ENCODE measurements around the gene NFATC2IP.
"Not testable (repeated sequence)": the region's sequence is repeated elsewhere in the genome, so short reads cannot be mapped to it uniquely, and the experiment has no call there.

NFATC2IP gene

GRCh38 chr16:28958216-28958615 lies 7.5 kb downstream of the NFATC2IP start:
- Histone ChIP-seq H3K9ac (ENCODE audit: low read length) (no peak overlapping the region), H3K4me3 (ENCODE audit: low read length) (no peak overlapping the region), H3K27me3 (ENCODE audit: control insufficient read depth, insufficient read depth, low read length) (no peaks in the 10 kb centered on the region), H3K27ac (ENCODE audit: low read depth, low read length) (no peak overlapping the region), H3K36me3 (ENCODE audit: control insufficient read depth, insufficient read depth, low read length) (peaks cover 40% of the 10 kb centered on the region), H3K4me1 (ENCODE audit: control insufficient read depth, insufficient read depth, low read length) (no peaks in the 10 kb centered on the region)

DNA sequence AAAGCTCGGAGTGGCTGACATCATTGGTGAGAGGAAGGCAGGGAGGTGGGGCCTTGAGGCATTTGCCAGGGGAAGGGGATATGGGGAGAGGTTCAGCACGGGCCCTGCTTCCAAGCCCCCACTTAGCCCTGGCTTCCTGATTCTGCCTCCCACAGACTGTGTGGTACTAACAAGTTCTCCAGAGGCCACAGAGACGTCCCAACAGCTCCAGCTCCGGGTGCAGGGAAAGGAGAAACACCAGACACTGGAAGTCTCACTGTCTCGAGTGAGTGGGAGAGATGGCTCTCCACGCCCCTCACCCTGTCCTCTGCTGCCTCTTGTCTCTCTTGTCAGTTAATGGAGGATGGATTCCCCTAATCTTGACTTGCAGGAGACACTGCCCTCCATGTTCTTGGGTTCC lies 8.1 kb downstream of the NFATC2IP start:
- Histone ChIP-seq H3K36me3 (ENCODE audit: control insufficient read depth, insufficient read depth, low read length) (peaks cover 43% of the 10 kb centered on the region), H3K4me3 (ENCODE audit: low read length) (no peak overlapping the region), H3K4me1 (ENCODE audit: control insufficient read depth, insufficient read depth, low read length) (no peaks in the 10 kb centered on the region), H3K9ac (ENCODE audit: low read length) (no peak overlapping the region), H3K27me3 (ENCODE audit: control insufficient read depth, insufficient read depth, low read length) (no peaks in the 10 kb centered on the region), H3K27ac (ENCODE audit: low read depth, low read length) (no peak overlapping the region)

- Histone ChIP-seq H3K4me1 (ENCODE audit: control insufficient read depth, insufficient read depth, low read length) (no peaks in the 10 kb centered on the region), H3K4me3 (ENCODE audit: low read length) (no peak overlapping the region), H3K36me3 (ENCODE audit: control insufficient read depth, insufficient read depth, low read length) (peaks cover 27% of the 10 kb centered on the region), H3K27ac (ENCODE audit: low read depth, low read length) (no peak overlapping the region), H3K27me3 (ENCODE audit: control insufficient read depth, insufficient read depth, low read length) (no peaks in the 10 kb centered on the region), H3K9ac (ENCODE audit: low read length) (no peak overlapping the region)
Measured at GRCh38 chr16:28964072-28964471, 13.3 kb downstream of the NFATC2IP start.

GRCh38 chr16:28964496-28964895 lies 13.8 kb downstream of the NFATC2IP start:
- no peaks in the 10 kb centered on the region for H3K27me3 ChIP-seq (ENCODE audit: control insufficient read depth, insufficient read depth, low read length)
- H3K4me3 ChIP-seq (ENCODE audit: low read length): no peak overlapping the region
- no peak overlapping the region for H3K27ac ChIP-seq (ENCODE audit: low read depth, low read length)
- H3K4me1 ChIP-seq (ENCODE audit: control insufficient read depth, insufficient read depth, low read length): no peaks in the 10 kb centered on the region
- H3K9ac ChIP-seq (ENCODE audit: low read length): no peak overlapping the region
- peaks cover 26% of the 10 kb centered on the region for H3K36me3 ChIP-seq (ENCODE audit: control insufficient read depth, insufficient read depth, low read length)

DNA sequence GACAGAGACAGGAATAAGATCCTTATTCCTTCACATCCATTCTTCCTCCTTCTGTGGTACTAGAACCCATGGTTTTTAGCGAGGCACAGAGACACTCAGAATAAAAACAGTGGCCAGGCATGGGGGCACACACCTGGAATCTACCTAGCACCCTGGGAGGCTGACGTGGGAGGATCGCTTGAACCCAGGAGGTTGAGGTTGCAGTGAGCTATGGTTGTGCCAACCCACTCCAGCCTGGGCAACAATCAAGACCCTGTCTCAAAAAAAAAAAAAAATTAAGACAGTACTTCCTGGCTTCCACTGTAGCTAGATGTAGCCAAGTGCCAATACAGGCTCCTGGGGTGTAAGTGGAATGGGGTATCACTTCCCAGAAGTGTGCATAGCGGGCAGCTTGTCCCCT lies 16.4 kb downstream of the NFATC2IP start:
- H3K9ac ChIP-seq (ENCODE audit: low read length): no peak overlapping the region
- H3K27ac ChIP-seq (ENCODE audit: low read depth, low read length): no peak overlapping the region
- H3K27me3 ChIP-seq (ENCODE audit: control insufficient read depth, insufficient read depth, low read length): no peaks in the 10 kb centered on the region
- H3K36me3 ChIP-seq (ENCODE audit: control insufficient read depth, insufficient read depth, low read length): peaks cover 18% of the 10 kb centered on the region
- no peaks in the 10 kb centered on the region for H3K4me1 ChIP-seq (ENCODE audit: control insufficient read depth, insufficient read depth, low read length)
- H3K4me3 ChIP-seq (ENCODE audit: low read length): no peak overlapping the region

DNA sequence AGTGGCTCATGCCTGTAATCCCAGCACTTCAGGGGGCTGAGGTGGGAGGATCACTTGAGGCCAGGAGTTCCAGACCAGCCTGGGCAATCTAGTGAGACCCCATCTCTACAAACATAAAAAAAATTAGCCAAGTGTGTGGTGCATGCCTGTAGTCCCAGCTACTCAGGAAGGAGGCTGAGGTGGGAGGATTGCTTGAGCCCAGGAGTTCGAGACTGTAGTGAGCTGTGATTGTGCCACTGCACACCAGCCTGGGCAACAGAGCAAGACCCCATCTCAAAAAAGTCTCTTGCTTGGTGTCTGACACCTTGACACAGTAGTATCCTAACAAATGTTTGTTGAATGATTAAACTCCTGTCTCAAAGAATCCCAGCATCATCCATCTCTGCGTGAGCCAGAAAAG lies 19.0 kb downstream of the NFATC2IP start:
- H3K4me1 ChIP-seq (ENCODE audit: control insufficient read depth, insufficient read depth, low read length); H3K9ac ChIP-seq (ENCODE audit: low read length); H3K27ac ChIP-seq (ENCODE audit: low read depth, low read length); H3K27me3 ChIP-seq (ENCODE audit: control insufficient read depth, insufficient read depth, low read length); H3K4me3 ChIP-seq (ENCODE audit: low read length); H3K36me3 ChIP-seq (ENCODE audit: control insufficient read depth, insufficient read depth, low read length): not testable (repeated sequence)

- H3K4me3 ChIP-seq (ENCODE audit: low read length): peak overlapping the region; percentile 100
- H3K27me3 ChIP-seq (ENCODE audit: control insufficient read depth, insufficient read depth, low read length): no peaks in the 10 kb centered on the region
- H3K27ac ChIP-seq (ENCODE audit: low read depth, low read length): peak overlapping the region; percentile 74
- peaks cover 7% of the 10 kb centered on the region for H3K36me3 ChIP-seq (ENCODE audit: control insufficient read depth, insufficient read depth, low read length)
- peak overlapping the region; percentile 74 for H3K9ac ChIP-seq (ENCODE audit: low read length)
- peaks cover 5% of the 10 kb centered on the region for H3K4me1 ChIP-seq (ENCODE audit: control insufficient read depth, insufficient read depth, low read length)
Measured at GRCh38 chr16:28974007-28974436, 23.3 kb downstream of the NFATC2IP start.

DNA sequence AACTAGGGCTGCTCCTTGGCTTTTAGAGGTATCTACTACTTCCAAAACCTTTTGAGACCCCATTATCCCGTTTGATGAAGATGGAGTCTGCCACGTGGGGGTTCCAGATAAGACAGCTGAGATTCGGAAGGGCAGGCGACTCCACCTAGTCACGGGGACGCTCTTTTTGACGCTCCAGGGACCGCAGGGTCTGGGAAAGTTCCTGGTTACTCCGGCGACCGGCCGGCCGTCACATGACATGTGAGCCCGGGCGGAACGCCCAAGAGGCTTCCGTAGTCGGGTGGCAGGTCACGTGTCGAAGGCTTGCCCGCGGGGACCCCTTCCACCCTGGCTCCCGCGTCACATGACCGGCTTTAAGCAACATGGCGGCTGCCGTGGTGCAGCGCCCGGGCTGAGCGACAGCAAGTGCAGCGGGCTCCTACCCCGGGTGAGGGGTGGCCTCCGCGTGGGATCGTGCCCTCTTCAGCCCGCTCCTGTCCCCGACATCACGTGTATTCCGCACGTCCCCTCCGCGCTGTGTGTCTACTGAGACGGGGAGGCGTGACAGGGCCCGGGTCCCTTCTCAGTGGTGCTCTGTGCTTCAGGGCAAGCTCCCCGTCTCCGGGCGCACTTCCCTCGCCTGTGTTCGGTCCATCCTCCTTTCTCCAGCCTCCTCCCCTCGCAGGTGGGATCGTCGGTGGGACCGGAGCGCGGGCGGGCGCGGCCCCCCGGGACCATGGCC lies 23.9 kb downstream of the NFATC2IP start, which contains the start of gene SPNS1:
Gene SPNS1, plus strand, starts transcription at position 342 of the 721 bp plus-strand sequence. Its CDS starts 374 bp downstream, at position 716.
- H3K36me3 ChIP-seq (ENCODE audit: control insufficient read depth, insufficient read depth, low read length): peaks cover 7% of the 10 kb centered on the region
- H3K27me3 ChIP-seq (ENCODE audit: control insufficient read depth, insufficient read depth, low read length): no peaks in the 10 kb centered on the region
- peak within 1 kb of the TSS; percentile 94 for H3K9ac ChIP-seq (ENCODE audit: low read length)
- H3K4me1 ChIP-seq (ENCODE audit: control insufficient read depth, insufficient read depth, low read length): peaks cover 5% of the 10 kb centered on the region
- peak within 1 kb of the TSS; percentile 74 for H3K27ac ChIP-seq (ENCODE audit: low read depth, low read length)
- H3K4me3 ChIP-seq (ENCODE audit: low read length): peak within 1 kb of the TSS; percentile 100

- Histone ChIP-seq H3K27ac (ENCODE audit: low read depth, low read length) (peak overlapping the region; percentile 69), H3K36me3 (ENCODE audit: control insufficient read depth, insufficient read depth, low read length) (peaks cover 7% of the 10 kb centered on the region), H3K9ac (ENCODE audit: low read length) (peak overlapping the region; percentile 94), H3K27me3 (ENCODE audit: control insufficient read depth, insufficient read depth, low read length) (no peaks in the 10 kb centered on the region), H3K4me3 (ENCODE audit: low read length) (peak overlapping the region; percentile 100), H3K4me1 (ENCODE audit: control insufficient read depth, insufficient read depth, low read length) (peaks cover 5% of the 10 kb centered on the region)
Measured at GRCh38 chr16:28975158-28975599, 24.4 kb downstream of the NFATC2IP start.

DNA sequence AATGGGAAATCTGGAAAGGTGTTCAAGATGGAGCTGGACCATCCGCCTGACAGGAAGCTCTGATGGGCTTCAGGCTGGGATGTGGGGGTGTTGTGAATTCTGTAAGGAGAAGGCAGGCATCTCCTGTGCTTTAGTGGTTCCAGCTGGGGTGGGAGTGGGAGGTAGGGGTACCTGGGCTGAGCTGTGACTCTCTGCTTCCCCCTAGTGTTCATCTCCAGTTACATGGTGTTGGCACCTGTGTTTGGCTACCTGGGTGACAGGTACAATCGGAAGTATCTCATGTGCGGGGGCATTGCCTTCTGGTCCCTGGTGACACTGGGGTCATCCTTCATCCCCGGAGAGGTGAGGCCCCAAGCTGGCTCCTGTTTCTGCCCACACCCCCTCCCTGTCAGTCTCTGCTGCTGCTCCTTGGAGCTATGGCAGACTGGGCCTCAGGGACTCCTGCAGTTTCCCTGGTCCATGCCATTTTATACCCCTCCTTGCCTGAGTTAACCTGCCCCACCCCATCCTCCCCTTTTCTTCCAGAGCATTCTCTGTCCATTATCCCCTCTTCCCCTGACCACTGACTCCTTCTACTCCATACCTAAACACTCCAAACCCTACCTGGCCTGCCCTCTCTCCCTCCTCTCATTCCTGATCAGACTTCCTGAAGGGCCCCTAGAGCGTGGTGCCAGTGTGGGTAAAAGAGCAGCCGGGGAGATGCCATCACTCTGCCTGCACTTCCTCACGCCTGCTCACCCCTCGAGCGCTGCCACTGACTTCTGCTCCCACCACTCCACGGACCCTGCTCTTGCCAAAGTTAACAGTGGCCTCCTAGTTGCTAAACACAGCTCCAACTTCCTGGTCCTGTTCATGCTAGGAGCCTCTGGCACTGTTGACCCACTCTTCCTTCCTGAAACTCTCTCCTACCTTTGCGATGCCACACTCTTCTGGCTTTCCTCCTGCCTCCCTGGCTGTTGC lies 27.2 kb downstream of the NFATC2IP start:
- no peak overlapping the region for H3K4me3 ChIP-seq (ENCODE audit: low read length)
- no peak overlapping the region for H3K27ac ChIP-seq (ENCODE audit: low read depth, low read length)
- peaks cover 17% of the 10 kb centered on the region for H3K36me3 ChIP-seq (ENCODE audit: control insufficient read depth, insufficient read depth, low read length)
- peaks cover 5% of the 10 kb centered on the region for H3K4me1 ChIP-seq (ENCODE audit: control insufficient read depth, insufficient read depth, low read length)
- H3K9ac ChIP-seq (ENCODE audit: low read length): no peak overlapping the region
- no peaks in the 10 kb centered on the region for H3K27me3 ChIP-seq (ENCODE audit: control insufficient read depth, insufficient read depth, low read length)

GRCh38 chr16:28980330-28980729 lies 29.6 kb downstream of the NFATC2IP start:
- peaks cover 19% of the 10 kb centered on the region for H3K36me3 ChIP-seq (ENCODE audit: control insufficient read depth, insufficient read depth, low read length)
- not testable (repeated sequence) for H3K4me1 ChIP-seq (ENCODE audit: control insufficient read depth, insufficient read depth, low read length); H3K4me3 ChIP-seq (ENCODE audit: low read length); H3K27me3 ChIP-seq (ENCODE audit: control insufficient read depth, insufficient read depth, low read length); H3K9ac ChIP-seq (ENCODE audit: low read length); H3K27ac ChIP-seq (ENCODE audit: low read depth, low read length)

DNA sequence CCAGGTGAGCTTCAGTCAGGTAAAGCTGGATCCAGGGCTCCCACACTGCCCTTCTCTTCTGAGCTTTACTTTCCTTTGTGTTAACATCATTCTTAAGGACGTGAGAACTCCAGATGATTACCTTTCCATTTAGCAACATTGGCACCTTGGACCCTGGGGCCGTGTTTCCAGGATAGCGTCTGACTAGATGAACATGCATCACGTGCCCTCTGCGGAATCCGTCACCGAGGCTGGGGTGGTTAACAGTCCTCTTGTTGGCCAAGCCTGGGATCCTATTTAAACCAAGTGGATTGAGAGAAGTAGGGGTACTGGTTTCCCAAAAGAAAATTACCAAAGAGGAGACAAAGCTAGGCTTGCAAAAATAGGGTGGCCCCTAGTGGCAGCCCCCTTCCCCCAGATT lies 30.2 kb downstream of the NFATC2IP start:
- peaks cover 19% of the 10 kb centered on the region for H3K36me3 ChIP-seq (ENCODE audit: control insufficient read depth, insufficient read depth, low read length)
- H3K27me3 ChIP-seq (ENCODE audit: control insufficient read depth, insufficient read depth, low read length): no peaks in the 10 kb centered on the region
- no peak overlapping the region for H3K27ac ChIP-seq (ENCODE audit: low read depth, low read length)
- H3K9ac ChIP-seq (ENCODE audit: low read length): no peak overlapping the region
- H3K4me3 ChIP-seq (ENCODE audit: low read length): no peak overlapping the region
- no peaks in the 10 kb centered on the region for H3K4me1 ChIP-seq (ENCODE audit: control insufficient read depth, insufficient read depth, low read length)

Measured in rectal smooth muscle tissue (tissue), 1 donor.